OCI-M2 (cell line): ENCODE measurements around the gene ZNF592.

Source experiments
- DNase-seq: peaks from one replicate; lab custom pipeline; 2025; ENCODE audit not compliant: unreplicated experiment; lab: John Stamatoyannopoulos, UW

ZNF592 gene

GRCh38 chr15:84846269-84846668 is 97.9 kb downstream of the ZNF592 start:
- DNase-seq = no peak

- no peak for DNase-seq
Measured at GRCh38 chr15:84847382-84847781, 99.0 kb downstream of the ZNF592 start.

- DNase-seq = no peak
Measured at GRCh38 chr15:84852212-84852611, 103.8 kb downstream of the ZNF592 start.

- no peak for DNase-seq
Measured at GRCh38 chr15:84855136-84855535, 106.7 kb downstream of the ZNF592 start.

- DNase-seq = no peak
Measured at GRCh38 chr15:84855765-84856164, 107.4 kb downstream of the ZNF592 start.
